KMS-11 (cell line): ENCODE measurements around the gene LBX1.

ENCODE experiments used
- H2AFZ ChIP-seq: fragments of 200-600 bp; sonication (generic); 2 replicates; pipeline ENCODE4 v1.6.1; 2016; ENCODE audit warnings: antibody characterized with exemption, mixed run types, low read depth
- H3K27ac ChIP-seq: fragments of 200-600 bp; sonication (generic); 2 replicates; pipeline ENCODE4 v1.6.1; 2016; ENCODE audit warnings: mild to moderate bottlenecking, mixed run types
- H3K27me3 ChIP-seq: fragments of 200-600 bp; sonication (generic); 2 replicates; pipeline ENCODE4 v1.6.1; 2017; ENCODE audit warnings: mild to moderate bottlenecking, low read depth, mixed run types, moderate library complexity; ENCODE audit not compliant: insufficient read depth
- H3K36me3 ChIP-seq: fragments of 200-600 bp; sonication (generic); 2 replicates; pipeline ENCODE4 v1.6.1; 2017; ENCODE audit warnings: mild to moderate bottlenecking, mixed run types; ENCODE audit not compliant: insufficient read depth
- H3K4me1 ChIP-seq: fragments of 200-600 bp; sonication (generic); 2 replicates; pipeline ENCODE4 v1.6.1; 2016; ENCODE audit warnings: mild to moderate bottlenecking, low read depth, mixed run types; ENCODE audit not compliant: poor library complexity, severe bottlenecking
- H3K4me2 ChIP-seq: fragments of 200-600 bp; sonication (generic); 2 replicates; pipeline ENCODE4 v1.7.0; 2016; ENCODE audit warnings: mild to moderate bottlenecking, mixed run types
- H3K4me3 ChIP-seq: fragments of 200-600 bp; sonication (generic); IDR thresholded peaks from 2 replicates; pipeline ENCODE4 v1.6.1; 2017; ENCODE audit warnings: low read depth, low read length, mixed read lengths; ENCODE audit not compliant: insufficient read depth
- H3K79me2 ChIP-seq: fragments of 200-600 bp; sonication (generic); 2 replicates; pipeline ENCODE4 v1.6.1; 2016; ENCODE audit warnings: low read depth, mixed run types; ENCODE audit not compliant: insufficient read depth
- H3K9ac ChIP-seq: fragments of 200-600 bp; sonication (generic); 2 replicates; pipeline ENCODE4 v1.6.1; 2016; ENCODE audit warnings: mild to moderate bottlenecking, mixed run types
- H4K20me1 ChIP-seq: fragments of 200-600 bp; sonication (generic); 2 replicates; pipeline ENCODE4 v1.6.1; 2016; ENCODE audit warnings: mild to moderate bottlenecking, mixed run types; ENCODE audit not compliant: insufficient read depth
- TF ChIP-seq, protein P1 (sequence below): fragments of 200-600 bp; sonication (generic); conservative IDR thresholded peaks from 2 replicates; pipeline ENCODE4 v1.6.1; 2017; ENCODE audit warnings: low read depth, mild to moderate bottlenecking, antibody characterized with exemption, low read length, moderate library complexity, mixed read lengths

LBX1 gene

DNA sequence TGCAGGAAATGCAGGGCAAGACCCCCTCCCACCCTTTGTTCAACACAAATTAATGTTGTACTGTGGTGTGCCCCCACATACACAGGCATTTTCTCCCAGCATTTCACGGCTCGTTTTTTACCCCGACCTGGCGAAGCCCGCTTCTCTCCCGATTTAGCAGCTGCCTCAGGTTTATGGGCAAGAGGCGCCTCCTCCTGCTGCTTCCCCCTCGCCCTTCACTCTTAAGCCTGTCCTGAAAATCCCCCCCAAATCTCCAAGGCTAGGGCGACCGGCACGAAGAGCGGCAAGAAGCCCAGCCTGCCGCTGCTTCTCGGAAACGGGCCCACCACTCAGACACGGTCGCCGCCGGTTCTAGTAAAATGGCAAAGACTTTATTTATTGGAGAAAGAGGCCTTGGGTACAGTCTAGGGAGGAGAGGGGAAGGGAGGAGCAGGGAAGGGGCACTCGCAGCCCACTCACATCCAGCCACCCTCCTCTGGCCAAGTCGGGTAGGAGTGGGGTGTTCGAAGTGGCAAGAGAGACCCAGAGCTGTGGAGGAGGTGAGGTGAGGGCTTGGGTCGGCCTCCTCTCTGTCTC, 3.3 kb downstream of the LBX1 start:
- H3K36me3 ChIP-seq = no peaks in the 10 kb centered on the region
- peaks cover 14% of the 10 kb centered on the region for H3K4me1 ChIP-seq
- peak overlapping the region; percentile 41; the same call in 1 of the 2 replicates for H2AFZ ChIP-seq
- no peak overlapping the region for H3K9ac ChIP-seq
- no peaks in the 10 kb centered on the region for H3K79me2 ChIP-seq
- TF ChIP-seq, protein P1, sequence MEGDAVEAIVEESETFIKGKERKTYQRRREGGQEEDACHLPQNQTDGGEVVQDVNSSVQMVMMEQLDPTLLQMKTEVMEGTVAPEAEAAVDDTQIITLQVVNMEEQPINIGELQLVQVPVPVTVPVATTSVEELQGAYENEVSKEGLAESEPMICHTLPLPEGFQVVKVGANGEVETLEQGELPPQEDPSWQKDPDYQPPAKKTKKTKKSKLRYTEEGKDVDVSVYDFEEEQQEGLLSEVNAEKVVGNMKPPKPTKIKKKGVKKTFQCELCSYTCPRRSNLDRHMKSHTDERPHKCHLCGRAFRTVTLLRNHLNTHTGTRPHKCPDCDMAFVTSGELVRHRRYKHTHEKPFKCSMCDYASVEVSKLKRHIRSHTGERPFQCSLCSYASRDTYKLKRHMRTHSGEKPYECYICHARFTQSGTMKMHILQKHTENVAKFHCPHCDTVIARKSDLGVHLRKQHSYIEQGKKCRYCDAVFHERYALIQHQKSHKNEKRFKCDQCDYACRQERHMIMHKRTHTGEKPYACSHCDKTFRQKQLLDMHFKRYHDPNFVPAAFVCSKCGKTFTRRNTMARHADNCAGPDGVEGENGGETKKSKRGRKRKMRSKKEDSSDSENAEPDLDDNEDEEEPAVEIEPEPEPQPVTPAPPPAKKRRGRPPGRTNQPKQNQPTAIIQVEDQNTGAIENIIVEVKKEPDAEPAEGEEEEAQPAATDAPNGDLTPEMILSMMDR = no peak
- H4K20me1 ChIP-seq = no peaks in the 10 kb centered on the region
- H3K4me3 ChIP-seq = no peak overlapping the region
- no peak overlapping the region for H3K27ac ChIP-seq
- peaks cover 74% of the 10 kb centered on the region for H3K27me3 ChIP-seq
- H3K4me2 ChIP-seq = peak overlapping the region; percentile 66; the same call in 1 of the 2 replicates

DNA sequence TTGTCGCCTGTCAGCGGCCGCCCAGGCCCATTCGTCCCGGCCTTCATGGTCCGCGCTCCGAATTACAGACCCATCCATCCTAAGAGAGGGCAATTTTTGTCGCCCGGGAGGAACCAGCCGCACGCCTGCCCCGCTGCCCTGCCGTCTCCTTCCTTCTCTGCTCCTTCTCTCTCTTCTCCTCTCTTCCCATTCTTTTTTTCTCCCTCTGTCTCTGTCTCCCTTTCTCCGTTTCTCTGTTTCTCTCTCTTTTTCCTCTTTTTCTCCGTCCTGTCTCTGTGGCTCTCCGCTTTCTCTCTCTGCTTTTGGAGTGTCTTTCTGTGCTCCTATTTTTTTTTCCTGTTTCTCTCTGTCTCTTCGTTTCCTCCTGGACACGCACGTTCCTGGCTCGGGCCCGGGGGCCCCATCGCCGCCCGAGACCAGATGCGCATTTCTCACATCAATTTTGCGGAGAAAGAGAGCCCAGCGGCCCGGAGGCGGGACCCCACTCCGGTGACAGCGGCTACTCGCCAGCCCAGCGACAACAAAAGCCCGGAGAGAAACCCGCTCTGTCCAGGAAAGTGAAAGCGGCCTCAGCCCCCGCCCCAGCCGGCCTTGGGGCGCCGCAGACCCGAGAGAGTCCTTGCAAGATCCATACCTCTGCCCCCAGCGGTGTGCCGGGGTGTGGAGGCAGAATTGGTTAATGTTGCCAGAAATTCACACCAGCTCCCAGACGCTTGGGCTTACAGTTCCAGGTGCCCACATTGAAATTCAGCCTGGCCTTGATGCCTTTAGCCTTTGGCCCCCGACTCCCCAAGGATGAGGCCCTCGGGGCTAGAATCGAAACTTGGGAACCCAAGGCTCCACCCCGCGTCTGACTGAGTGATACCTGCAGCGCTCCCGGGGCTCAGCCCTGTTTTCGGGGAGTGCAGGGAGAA, 4.1 kb downstream of the LBX1 start:
- H3K4me3 ChIP-seq = no peak overlapping the region
- no peak overlapping the region for H3K9ac ChIP-seq
- no peaks in the 10 kb centered on the region for H3K79me2 ChIP-seq
- peaks cover 82% of the 10 kb centered on the region for H3K27me3 ChIP-seq
- peak overlapping the region; percentile 51; the same call in 1 of the 2 replicates for H3K4me2 ChIP-seq
- TF ChIP-seq, protein P1 = no peak
- peaks cover 14% of the 10 kb centered on the region for H3K4me1 ChIP-seq
- peak overlapping the region; percentile 6; the same call in 1 of the 2 replicates for H2AFZ ChIP-seq
- H4K20me1 ChIP-seq = no peaks in the 10 kb centered on the region
- no peaks in the 10 kb centered on the region for H3K36me3 ChIP-seq
- H3K27ac ChIP-seq = no peak overlapping the region

DNA sequence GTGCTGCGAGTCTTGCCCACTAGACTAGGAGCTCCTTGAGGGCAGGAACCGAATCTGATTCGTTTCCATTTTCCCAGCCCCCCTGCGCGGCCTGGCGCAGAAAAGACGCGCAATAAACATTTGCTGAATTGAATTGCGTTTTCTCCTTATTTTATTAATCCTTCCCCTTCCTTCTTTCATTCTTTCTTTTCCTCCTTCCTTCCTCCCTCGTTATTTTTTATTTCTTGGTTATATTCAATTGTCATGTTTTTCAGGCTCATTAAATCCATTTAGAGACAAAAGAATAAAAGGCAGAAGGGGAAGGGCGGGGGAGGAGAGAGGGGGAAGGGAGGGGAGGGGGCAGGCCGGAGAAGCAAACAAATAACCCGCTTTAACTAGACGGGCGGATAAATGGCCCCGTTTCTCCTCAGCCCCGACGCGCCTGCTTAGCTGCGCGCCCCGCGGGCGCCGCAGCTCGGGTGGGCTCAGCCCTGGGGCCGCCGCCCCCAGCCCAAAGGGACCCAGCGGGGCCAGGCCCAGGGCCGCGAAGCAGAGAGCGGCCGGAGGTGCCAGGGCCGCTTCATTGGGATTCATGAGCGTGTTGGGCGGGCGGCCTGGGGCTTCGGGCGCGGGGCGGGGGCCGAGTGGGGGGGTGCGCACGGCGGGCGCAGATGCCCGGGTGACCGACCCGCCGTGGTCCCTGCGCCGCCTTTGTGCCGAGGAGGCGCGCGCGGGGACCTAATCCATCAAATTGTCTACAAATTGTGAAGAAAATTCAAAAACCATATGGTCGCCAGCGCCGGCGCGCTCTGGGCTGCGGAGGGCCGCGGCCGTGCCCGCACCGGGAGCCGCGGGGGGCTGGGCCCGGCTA, 5.0 kb downstream of the LBX1 start:
- no peak overlapping the region for H3K4me2 ChIP-seq
- no peaks in the 10 kb centered on the region for H4K20me1 ChIP-seq
- no peak overlapping the region for H3K9ac ChIP-seq
- no peak overlapping the region for H3K27ac ChIP-seq
- no peaks in the 10 kb centered on the region for H3K79me2 ChIP-seq
- TF ChIP-seq, protein P1 = no peak
- H3K4me3 ChIP-seq = no peak overlapping the region
- H2AFZ ChIP-seq = no peak overlapping the region
- H3K4me1 ChIP-seq = peaks cover 14% of the 10 kb centered on the region
- H3K27me3 ChIP-seq = peaks cover 77% of the 10 kb centered on the region
- no peaks in the 10 kb centered on the region for H3K36me3 ChIP-seq

DNA sequence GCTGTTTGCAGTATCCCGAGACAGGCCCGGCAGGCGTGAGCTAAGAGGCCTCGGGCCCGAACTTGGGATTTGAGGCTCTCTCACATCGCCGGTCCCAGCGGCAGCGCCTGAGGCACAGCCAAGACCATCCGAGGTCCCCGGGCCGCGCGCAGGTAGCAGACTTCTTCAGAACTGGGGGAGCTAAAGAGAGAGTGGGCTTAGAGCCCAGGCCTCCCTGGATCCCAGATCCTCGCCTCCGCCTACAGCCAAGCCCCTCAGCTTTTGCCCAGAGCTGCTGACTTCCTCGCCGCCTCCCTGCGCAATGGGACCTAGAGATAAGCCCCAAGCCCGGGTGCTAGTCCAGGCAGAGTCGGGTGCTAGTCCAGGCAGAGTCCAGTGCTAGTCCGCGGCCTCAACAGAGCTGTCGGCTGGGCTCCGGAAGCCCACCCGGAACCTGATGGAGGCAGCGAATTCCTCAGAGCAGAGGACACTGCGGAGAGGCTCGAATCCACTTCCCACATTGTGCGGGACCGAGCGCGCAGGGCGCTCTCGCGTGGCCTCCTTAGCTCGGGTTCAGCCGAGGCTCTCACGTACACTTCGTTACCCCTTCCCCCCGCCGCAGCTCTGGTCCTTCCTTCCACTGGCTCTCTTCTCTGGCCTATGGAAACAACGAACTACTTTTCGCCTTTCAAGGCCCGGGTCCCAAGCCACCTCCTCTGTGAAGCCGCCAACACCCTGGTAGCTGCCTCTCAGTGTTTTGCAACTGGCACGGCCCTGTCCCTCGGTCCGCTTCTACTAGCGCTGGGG, 5.8 kb downstream of the LBX1 start:
- Histone ChIP-seq H3K4me3 (no peak overlapping the region), H4K20me1 (no peaks in the 10 kb centered on the region), H3K27ac (no peak overlapping the region), H3K36me3 (no peaks in the 10 kb centered on the region), H3K9ac (no peak overlapping the region), H3K27me3 (peaks cover 76% of the 10 kb centered on the region), H3K79me2 (no peaks in the 10 kb centered on the region), H2AFZ (no peak overlapping the region), H3K4me1 (peaks cover 14% of the 10 kb centered on the region), H3K4me2 (no peak overlapping the region; the same call in 1 of the 2 replicates)
- TF ChIP-seq, protein P1 = no peak
